HT-29 (cell line): ENCODE data around the gene PTER. TPM values are rescaled to one million over a fixed set of nuclear protein-coding genes. Genes with fewer than 3 reads are reported as not detected.

Source experiments
- DNase-seq: peaks from one replicate; pipeline ENCODE4 v3.0.0-alpha.2; 2015; ENCODE audit warnings: low spot score
- total RNA-seq: library from RNA; depleted of rRNA; stranded (reverse); fragments of >200 nt; shearing (Covaris generic); gene quantifications from 2 replicates; pipeline ENCODE4 v1.2.3, GENCODE V29; 2014

PTER gene
- total RNA-seq, 1 experiment from 2014 or later = 3.4 TPM

- no peak for DNase-seq
These were observed 33.9 kb downstream of the PTER start for GRCh38 chr10:16470747-16471146.

- DNase-seq = no peak
These were observed 36.0 kb downstream of the PTER start for GRCh38 chr10:16472828-16473227.

- no peak for DNase-seq
These were observed 40.9 kb downstream of the PTER start for GRCh38 chr10:16477757-16478156.

- DNase-seq = no peak
These were observed 42.0 kb downstream of the PTER start for GRCh38 chr10:16478801-16479200.

GRCh38 chr10:16481052-16481728, 44.4 kb downstream of the PTER start:
- no peak for DNase-seq

- DNase-seq = no peak
These were observed 46.6 kb downstream of the PTER start for GRCh38 chr10:16483241-16483917.

- no peak for DNase-seq
These were observed 53.7 kb downstream of the PTER start for GRCh38 chr10:16490511-16490910.

GRCh38 chr10:16491933-16492332, 55.1 kb downstream of the PTER start:
- DNase-seq = no peak

- no peak for DNase-seq
These were observed 57.2 kb downstream of the PTER start for GRCh38 chr10:16493884-16494536.

- no peak for DNase-seq
These were observed 61.1 kb downstream of the PTER start for GRCh38 chr10:16497911-16498310.

GRCh38 chr10:16505161-16505560, 68.4 kb downstream of the PTER start:
- no peak for DNase-seq

GRCh38 chr10:16509996-16510395, 73.2 kb downstream of the PTER start:
- DNase-seq = no peak

- no peak for DNase-seq
These were observed 74.0 kb downstream of the PTER start for GRCh38 chr10:16510843-16511242.

GRCh38 chr10:16518822-16519221, 82.0 kb downstream of the PTER start:
- peak; percentile 27 for DNase-seq

GRCh38 chr10:16519250-16519907, 82.6 kb downstream of the PTER start:
- DNase-seq = no peak

GRCh38 chr10:16519908-16520861, 83.4 kb downstream of the PTER start:
- DNase-seq = no peak

GRCh38 chr10:16520900-16521299, 84.1 kb downstream of the PTER start:
- DNase-seq = no peak

- DNase-seq = no peak
These were observed 84.7 kb downstream of the PTER start, which contains the start of gene C1QL3 for GRCh38 chr10:16521311-16522016. Gene C1QL3 (minus strand): TSS chr10:16521879. CDS start chr10:16521065, 814 bp downstream.

GRCh38 chr10:16527452-16527851, 90.6 kb downstream of the PTER start:
- DNase-seq = no peak

GRCh38 chr10:16529853-16530252, 93.0 kb downstream of the PTER start:
- no peak for DNase-seq
